Right forelimb (tissue), 1 donor: Measurements from ENCODE around the gene USP49.

Experiments used
- DNase-seq: peaks from one replicate; pipeline ENCODE4 v3.0.0-alpha.2; 2018

USP49 gene

DNA sequence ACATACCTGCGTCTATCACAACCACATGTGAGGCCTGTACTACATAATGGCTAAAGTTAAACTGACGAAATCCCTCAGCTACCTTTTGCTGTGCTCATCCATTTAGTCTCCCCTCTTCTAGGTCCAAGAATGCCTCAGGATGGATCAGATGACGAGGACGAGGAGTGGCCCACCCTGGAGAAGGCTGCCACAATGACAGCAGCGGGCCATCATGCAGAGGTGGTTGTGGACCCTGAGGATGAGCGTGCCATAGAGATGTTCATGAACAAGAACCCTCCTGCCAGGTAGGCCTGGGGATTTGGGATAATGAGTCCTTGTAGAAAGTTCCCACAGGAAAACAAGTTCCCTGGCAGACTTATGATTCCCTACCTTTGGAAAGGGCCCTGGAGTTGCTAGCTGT, 32.1 kb upstream of the USP49 start:
- no peak for DNase-seq

DNA sequence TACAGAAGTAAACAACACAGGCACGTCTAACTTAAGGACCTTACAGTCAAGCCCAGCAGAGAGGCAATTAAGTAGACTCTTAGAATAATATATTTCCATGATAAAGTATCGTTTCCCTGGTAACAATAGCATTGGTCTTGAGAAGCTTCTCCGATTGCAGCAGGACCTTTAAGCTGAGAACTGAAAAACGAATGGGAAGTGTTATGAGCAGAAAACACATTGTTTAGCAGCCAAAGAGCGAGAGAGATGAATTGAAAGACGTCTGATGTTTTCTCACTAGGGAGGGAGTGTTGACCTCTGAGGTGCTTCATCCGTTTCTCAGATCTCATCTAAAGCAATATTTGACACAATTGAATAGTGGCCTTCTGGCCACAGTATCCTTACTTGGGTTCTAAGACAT, 27.0 kb upstream of the USP49 start:
- peak; percentile 1 for DNase-seq

DNA sequence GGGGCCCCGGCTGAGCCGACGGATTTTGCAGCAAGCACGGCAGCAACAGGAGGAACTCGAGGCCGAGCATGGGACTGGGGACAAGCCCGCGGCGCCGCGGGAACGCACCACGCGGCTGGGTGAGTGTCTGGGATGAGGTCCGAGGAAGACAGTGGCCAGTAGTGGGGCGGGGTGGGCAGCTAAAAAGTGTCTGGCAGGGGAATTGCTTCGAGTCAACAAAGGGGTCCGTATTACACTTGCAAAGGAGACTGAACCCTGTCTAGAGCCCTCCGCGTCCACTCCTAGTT, 26.5 kb upstream of the USP49 start:
- DNase-seq, result no peak

DNA sequence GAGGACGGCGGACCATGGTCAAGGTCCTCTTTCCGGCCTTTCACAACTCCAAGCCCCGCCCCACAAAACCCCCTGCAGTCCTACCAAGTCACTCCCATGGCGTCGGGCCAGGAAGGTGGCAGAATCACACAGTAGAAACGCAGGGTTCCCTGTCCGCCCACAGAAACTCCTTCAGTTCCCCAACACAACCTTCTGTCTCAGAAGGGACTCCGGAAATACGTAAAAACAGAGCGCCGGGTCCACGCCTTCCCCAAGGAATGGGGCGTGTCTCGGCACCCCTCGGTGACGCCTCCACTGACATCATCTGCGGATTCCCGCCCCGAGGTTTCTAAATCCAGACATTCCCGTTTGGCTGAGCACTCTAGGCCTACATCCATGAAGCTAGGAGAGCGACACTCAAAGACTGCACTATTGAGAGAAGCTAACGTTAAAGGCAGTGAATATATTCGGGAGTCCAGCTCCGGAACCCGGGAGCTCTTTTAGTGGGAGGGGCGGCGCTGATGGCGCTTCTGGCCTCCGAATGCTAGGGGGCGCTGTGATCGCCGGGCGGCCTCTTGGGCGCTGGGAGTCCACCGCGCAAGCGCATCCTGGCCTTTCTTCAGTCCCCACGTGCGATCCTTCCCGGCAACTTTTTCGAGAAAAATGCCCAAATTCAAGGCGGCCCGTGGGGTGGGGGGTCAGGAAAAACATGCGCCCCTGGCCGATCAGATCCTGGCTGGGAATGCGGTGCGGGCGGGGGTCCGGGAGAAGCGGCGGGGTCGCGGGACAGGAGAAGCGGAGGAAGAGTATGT, 25.9 kb upstream of the USP49 start, which contains the start of the genes BYSL and MED20:
Gene BYSL, plus strand, starts transcription at position 579 of the 791 bp plus-strand sequence. Its CDS starts 64 bp downstream, at position 643.
Gene MED20, minus strand, starts transcription at position 219 of the 791 bp plus-strand sequence. Its CDS starts 121 bp downstream, at position 98.
- DNase-seq, result peak; percentile 98

DNA sequence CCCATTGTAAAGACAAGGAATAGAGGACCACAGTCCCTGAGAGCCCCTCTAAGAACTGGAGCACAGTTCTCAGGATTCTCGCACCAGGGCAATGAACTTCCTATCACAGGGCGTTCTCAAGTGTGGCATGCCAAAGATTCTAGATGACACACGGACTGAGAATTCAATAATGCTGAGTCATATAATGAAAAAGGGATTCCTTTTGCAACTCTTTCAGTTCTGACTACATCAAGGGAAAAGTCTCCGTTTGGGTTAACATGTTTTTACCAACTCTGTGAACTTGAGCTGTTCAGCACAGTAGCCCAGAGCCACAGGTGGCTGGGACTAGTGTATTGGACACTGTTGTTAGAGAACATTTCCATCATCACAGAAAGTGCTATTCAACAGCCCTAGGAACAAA, 22.4 kb upstream of the USP49 start:
- no peak for DNase-seq

DNA sequence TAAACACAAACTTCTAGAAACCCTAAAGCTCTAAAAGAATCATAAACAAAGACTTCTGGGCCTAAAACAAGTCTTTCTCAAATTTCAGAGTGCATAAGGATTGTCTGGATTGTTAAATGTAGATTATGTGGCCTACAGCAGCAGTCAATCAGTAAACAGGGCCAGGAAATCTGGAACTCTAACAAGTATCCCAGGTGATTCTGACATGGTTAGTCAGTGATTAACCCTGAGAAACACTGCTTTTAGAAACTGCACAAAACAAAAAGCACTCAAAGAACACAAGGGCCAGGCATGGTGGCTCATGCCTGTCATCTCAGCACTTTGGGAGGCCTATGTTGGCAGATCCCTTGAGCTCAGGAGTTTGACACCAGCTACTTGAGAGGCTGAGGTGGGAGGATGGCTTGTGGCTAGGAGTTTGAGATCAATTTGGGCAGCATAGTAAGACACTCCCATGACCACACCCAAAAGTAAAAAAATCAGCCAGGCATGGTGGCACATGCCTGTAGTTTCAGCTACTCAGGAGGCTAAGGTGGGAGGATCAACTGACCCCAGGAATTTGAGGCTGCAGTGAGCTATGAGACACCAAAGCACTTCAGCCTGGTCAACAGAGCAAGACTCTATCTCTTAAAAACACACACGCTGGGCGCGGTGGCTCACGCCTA, 19.8 kb upstream of the USP49 start:
- no peak for DNase-seq

GRCh38 chr6:41914343-41914742, 19.2 kb upstream of the USP49 start:
- DNase-seq, result no peak

GRCh38 chr6:41909727-41910126, 14.6 kb upstream of the USP49 start:
- no peak for DNase-seq

GRCh38 chr6:41901882-41902519, 6.8 kb upstream of the USP49 start:
- no peak for DNase-seq

DNA sequence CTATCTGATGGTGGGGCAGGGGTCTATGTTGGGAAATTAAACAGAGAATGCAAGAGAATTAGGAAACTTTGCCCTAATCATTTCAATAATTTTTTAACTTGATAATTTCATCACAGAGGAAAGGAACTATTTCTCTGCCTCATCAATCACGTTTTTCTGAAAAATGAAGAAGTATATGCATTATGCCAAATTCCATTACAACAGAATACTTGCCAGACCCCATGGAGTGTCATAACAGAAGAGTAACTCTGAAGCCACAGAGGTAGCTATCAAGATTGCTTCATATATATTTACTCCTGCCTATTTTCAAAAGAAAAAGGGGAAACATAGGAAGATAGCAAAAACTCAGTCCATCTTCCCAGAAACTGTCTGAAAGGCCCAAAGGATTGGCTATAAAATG, 5.7 kb upstream of the USP49 start:
- DNase-seq, result no peak

DNA sequence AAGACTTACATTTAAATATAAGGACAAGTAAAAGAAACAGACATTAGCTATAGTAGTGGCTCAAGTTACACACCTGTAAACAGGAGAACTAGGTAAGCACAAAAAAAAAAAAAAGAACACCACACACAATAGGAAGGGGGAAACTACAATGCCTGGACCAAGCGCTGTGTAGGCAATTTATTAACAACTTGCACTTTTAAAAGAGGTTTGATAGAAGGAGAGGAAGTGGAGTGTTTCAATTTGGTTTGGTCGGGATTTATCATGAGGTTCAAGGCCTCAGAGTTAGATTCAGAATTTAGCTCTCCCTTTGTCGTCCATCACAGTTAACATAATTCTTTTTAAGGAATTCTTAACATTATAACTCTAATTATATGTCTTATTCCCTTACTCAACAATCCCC, 1.1 kb upstream of the USP49 start:
- DNase-seq, result no peak

DNA sequence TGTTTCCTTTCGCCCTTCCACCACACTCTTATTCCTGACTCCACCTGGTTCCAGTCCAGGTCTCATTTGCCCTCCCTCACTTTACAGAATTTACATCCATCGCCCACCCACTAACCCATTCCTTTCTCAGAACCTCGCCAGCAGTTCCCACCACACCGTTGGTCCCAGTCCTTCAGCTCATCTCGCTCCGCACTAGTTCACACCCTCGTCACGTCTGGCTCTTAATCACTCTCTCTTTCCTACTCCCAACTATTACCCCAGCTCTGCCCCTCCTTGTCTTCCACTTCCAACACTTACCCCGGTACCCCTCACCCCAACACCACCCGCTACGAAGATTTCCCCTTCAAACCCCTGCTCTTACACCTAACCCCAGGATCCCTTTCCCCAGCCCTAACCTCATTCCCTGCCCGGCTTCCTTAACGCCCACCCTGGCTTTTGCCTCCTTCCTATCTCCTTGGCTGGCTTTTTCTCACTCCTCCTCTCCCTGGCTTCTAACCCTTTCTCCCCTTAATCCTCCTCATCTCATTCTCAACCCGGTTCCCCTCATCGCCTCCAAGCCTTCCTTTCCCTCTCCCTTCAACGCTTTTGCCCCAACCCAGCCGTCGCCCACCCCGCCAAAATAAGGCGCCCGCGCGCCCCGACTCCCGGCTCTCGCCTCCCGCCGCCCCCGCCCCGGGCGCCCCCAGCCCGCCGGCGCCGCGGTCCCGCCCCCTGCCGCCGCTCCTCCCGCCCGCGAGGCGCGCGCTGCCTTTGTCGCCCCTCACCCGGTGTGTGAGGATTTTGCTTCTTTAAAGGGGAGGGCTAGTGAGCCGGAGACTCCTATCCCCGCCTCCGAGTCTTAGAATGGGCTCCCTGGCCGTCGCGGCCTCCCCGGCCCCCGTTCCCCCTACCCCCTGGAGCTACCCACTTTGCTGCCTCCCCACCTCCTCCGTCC, 542 bp downstream of the USP49 start:
- no peak for DNase-seq

DNA sequence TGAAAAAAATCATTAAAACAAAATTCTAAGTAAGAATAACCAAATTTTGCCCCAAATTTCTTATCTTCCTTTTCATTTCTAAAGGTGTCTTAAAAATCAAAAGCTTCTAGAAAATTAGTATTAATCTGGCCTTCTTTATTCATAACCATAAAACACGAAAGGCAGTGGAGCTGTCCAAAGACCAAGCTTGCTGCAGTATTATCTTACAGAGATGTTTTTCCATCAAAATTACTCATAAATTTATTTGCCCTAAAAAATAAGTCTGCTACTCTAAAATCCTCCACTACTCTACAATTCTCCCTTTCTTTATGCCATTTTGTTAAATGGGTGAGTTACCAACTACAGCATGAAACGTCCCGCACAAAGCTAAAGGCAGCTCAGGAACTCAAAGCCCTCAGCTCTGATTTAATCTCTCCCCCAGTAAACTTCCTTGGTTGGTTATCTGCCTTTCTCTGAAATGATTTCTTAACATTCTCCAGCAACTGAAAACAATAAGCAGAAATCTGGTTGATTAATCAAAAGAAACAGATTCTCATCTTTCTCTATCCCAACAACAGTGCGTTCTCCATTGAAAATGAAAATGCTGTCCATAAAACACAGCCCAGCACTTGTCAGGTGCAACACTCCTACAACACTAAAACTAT, 2.1 kb downstream of the USP49 start:
- no peak for DNase-seq

- no peak for DNase-seq
Observed at GRCh38 chr6:41887331-41887751, 7.8 kb downstream of the USP49 start.

GRCh38 chr6:41885930-41886329, 9.2 kb downstream of the USP49 start:
- no peak for DNase-seq

DNA sequence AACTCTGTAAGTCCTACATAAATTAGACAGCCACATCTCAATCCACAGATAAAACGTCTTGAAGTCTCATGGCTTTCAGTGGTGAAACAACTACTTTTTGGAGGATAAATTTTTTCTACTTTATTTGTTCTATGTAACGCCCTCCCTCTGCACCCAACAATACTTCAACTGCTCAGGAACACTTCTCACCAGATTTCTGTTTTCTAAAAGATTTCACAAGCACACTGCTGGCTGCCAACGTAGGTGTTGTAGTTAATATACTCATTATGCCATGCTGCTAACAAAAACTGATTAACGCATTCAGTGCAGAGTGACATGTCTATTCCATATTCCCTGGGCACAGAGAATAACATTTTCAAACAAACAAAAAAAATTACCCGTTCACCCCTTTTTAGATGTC, 10.2 kb downstream of the USP49 start:
- DNase-seq, result no peak

GRCh38 chr6:41881506-41881905, 13.7 kb downstream of the USP49 start:
- no peak for DNase-seq

- no peak for DNase-seq
Observed at GRCh38 chr6:41878961-41879405, 16.2 kb downstream of the USP49 start.

DNA sequence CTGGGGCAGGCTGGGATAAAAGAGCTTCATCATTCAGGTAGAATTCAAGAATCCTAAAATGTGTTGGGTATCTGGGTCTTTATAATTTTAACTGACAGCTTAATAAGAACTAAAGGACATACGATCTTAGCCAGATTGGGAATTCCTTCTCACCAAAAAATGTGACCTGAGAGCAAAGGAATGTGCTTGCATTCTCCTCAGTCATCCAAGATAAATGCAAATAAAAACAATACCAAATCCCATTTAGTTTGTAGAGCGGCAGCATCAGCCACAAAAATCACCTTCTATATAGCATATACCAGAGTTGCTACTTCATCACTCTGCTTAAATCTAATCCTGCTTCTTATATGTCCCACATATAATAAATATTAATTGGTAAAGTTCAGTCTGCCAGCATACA, 16.9 kb downstream of the USP49 start:
- DNase-seq, result no peak

DNA sequence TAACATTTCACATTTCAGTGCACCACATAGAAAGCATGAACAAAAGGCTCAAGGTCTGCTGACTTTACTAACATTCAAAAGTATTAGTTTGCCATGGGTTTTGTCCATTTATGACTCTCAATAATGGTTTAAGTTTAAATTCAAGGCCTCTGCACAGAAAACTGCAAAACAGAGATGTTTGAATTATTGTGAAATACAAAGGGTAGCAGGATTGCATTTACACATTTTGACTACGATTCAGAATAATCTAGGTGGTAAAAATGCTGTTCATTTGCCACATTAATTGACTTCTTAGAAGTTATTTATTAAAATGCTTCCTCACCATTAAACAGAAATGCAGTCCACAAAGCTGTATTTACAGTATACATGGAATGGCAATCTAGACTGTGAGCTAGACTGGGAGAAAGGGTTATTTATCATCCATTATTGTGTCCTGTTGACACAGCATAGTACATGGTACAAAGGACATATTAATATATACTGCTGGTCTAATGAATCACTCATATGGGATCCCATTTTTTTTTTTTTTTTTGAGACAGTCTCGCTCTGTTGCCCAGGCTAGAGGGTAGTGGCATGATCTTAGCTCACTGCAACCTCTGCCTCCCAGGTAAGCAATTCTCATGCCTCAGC, 18.0 kb downstream of the USP49 start:
- no peak for DNase-seq

DNA sequence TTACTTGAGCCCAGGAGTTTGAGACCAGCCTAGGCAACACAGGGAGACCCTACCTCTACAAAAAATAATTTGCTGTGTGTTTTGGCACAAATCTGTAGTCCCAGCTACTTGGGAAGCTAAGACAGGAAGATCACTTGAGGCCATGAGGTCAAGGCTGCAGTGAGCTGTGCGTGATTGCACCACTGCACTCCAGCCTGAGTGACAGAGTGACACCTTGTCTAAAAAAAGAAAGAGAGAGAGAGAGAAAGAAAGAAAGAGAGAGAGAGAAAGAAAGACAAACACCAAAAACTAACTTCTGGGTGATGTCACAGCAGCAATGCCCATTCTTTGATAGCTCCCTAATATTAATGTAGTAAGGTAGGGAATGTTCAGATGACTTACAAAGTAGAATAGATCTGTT, 20.4 kb downstream of the USP49 start:
- DNase-seq, result no peak

GRCh38 chr6:41872147-41872546, 23.0 kb downstream of the USP49 start:
- DNase-seq, result no peak
